IPS-15b (cell line): ENCODE data around the gene RGS10.

Source experiments
- H3K27me3 ChIP-seq: one replicate; pipeline ENCODE4 v1.6.1; 2013; ENCODE audit warnings: low read length; ENCODE audit not compliant: control insufficient read depth, insufficient read depth
- H3K36me3 ChIP-seq: one replicate; pipeline ENCODE4 v1.6.1; 2013; ENCODE audit warnings: low read length; ENCODE audit not compliant: control insufficient read depth, insufficient read depth
- H3K4me1 ChIP-seq: one replicate; pipeline ENCODE4 v1.6.1; 2013; ENCODE audit warnings: mild to moderate bottlenecking, low read length; ENCODE audit not compliant: control insufficient read depth, insufficient read depth
- H3K4me3 ChIP-seq: one replicate; pipeline ENCODE4 v1.5.1; 2013; ENCODE audit warnings: low read depth, low read length
- H3K9ac ChIP-seq: one replicate; pipeline ENCODE4 v1.6.1; 2013; ENCODE audit warnings: low read depth, mild to moderate bottlenecking, low read length
- H3K9me3 ChIP-seq: one replicate; pipeline ENCODE4 v1.6.1; 2013; ENCODE audit warnings: mild to moderate bottlenecking, low read length; ENCODE audit not compliant: control insufficient read depth, insufficient read depth

RGS10 gene

GRCh38 chr10:119524720-119525070 lies 17.8 kb downstream of the RGS10 start:
- Histone ChIP-seq H3K9me3 (no peaks in the 10 kb centered on the region), H3K4me3 (no peak overlapping the region), H3K4me1 (no peaks in the 10 kb centered on the region), H3K36me3 (peaks cover 2% of the 10 kb centered on the region), H3K9ac (no peak overlapping the region), H3K27me3 (no peaks in the 10 kb centered on the region)

GRCh38 chr10:119523895-119524719 lies 18.4 kb downstream of the RGS10 start:
- Histone ChIP-seq H3K4me1 (no peaks in the 10 kb centered on the region), H3K4me3 (no peak overlapping the region), H3K27me3 (no peaks in the 10 kb centered on the region), H3K9ac (no peak overlapping the region), H3K36me3 (peaks cover 2% of the 10 kb centered on the region), H3K9me3 (no peaks in the 10 kb centered on the region)

GRCh38 chr10:119522747-119523426 lies 19.6 kb downstream of the RGS10 start:
- no peaks in the 10 kb centered on the region for H3K4me1 ChIP-seq
- H3K27me3 ChIP-seq, result no peaks in the 10 kb centered on the region
- no peaks in the 10 kb centered on the region for H3K9me3 ChIP-seq
- H3K4me3 ChIP-seq, result no peak overlapping the region
- peaks cover 2% of the 10 kb centered on the region for H3K36me3 ChIP-seq
- H3K9ac ChIP-seq, result no peak overlapping the region

GRCh38 chr10:119521443-119522204 lies 20.9 kb downstream of the RGS10 start:
- Histone ChIP-seq H3K9me3 (no peaks in the 10 kb centered on the region), H3K4me1 (no peaks in the 10 kb centered on the region), H3K27me3 (no peaks in the 10 kb centered on the region), H3K9ac (no peak overlapping the region), H3K4me3 (no peak overlapping the region), H3K36me3 (peaks cover 2% of the 10 kb centered on the region)

- no peaks in the 10 kb centered on the region for H3K27me3 ChIP-seq
- peaks cover 2% of the 10 kb centered on the region for H3K36me3 ChIP-seq
- no peaks in the 10 kb centered on the region for H3K9me3 ChIP-seq
- no peak overlapping the region for H3K9ac ChIP-seq
- H3K4me1 ChIP-seq, result no peaks in the 10 kb centered on the region
- H3K4me3 ChIP-seq, result no peak overlapping the region
Observed at GRCh38 chr10:119520283-119520682, 22.2 kb downstream of the RGS10 start.

GRCh38 chr10:119518936-119519335 lies 23.6 kb downstream of the RGS10 start:
- H3K9ac ChIP-seq, result no peak overlapping the region
- no peaks in the 10 kb centered on the region for H3K4me1 ChIP-seq
- no peak overlapping the region for H3K4me3 ChIP-seq
- no peaks in the 10 kb centered on the region for H3K9me3 ChIP-seq
- peaks cover 1% of the 10 kb centered on the region for H3K36me3 ChIP-seq
- no peaks in the 10 kb centered on the region for H3K27me3 ChIP-seq

- no peaks in the 10 kb centered on the region for H3K4me1 ChIP-seq
Observed at GRCh38 chr10:119518176-119518575, 24.3 kb downstream of the RGS10 start.

GRCh38 chr10:119517235-119518141 lies 25.0 kb downstream of the RGS10 start:
- Histone ChIP-seq H3K9me3 (no peaks in the 10 kb centered on the region), H3K27me3 (no peaks in the 10 kb centered on the region), H3K36me3 (peaks cover 4% of the 10 kb centered on the region), H3K4me1 (no peaks in the 10 kb centered on the region), H3K4me3 (no peak overlapping the region), H3K9ac (no peak overlapping the region)

More at GRCh38 chr10:119518176-119518575, 24.3 kb downstream of the RGS10 start:
- Histone ChIP-seq H3K36me3 (peaks cover 4% of the 10 kb centered on the region), H3K9ac (no peak overlapping the region), H3K4me3 (no peak overlapping the region), H3K27me3 (no peaks in the 10 kb centered on the region), H3K9me3 (no peaks in the 10 kb centered on the region)

GRCh38 chr10:119516381-119517234 lies 25.9 kb downstream of the RGS10 start:
- Histone ChIP-seq H3K9me3 (no peaks in the 10 kb centered on the region), H3K36me3 (peaks cover 4% of the 10 kb centered on the region), H3K4me1 (no peaks in the 10 kb centered on the region), H3K4me3 (no peak overlapping the region), H3K9ac (no peak overlapping the region), H3K27me3 (no peaks in the 10 kb centered on the region)

- no peaks in the 10 kb centered on the region for H3K9me3 ChIP-seq
- no peak overlapping the region for H3K9ac ChIP-seq
- H3K27me3 ChIP-seq, result no peaks in the 10 kb centered on the region
- no peak overlapping the region for H3K4me3 ChIP-seq
- peaks cover 4% of the 10 kb centered on the region for H3K36me3 ChIP-seq
- no peaks in the 10 kb centered on the region for H3K4me1 ChIP-seq
Observed at GRCh38 chr10:119515511-119516045, 26.9 kb downstream of the RGS10 start.
